Transverse colon (tissue), 4 donors: ENCODE measurements around the gene ADIRF. TPM values are rescaled to one million over a fixed set of nuclear protein-coding genes. Genes with fewer than 3 reads are reported as not detected.
"Not testable (repeated sequence)": the region's sequence is repeated elsewhere in the genome, so short reads cannot be mapped to it uniquely, and the experiment has no call there.

ENCODE experiments used
- DNase-seq: peaks from one replicate; pipeline ENCODE4 v3.0.0-alpha.2; 2019
- H3K27ac ChIP-seq, 4 donors: fragments of 200-600 bp; sonication (generic); 2 replicates each; pipeline ENCODE4 v1.5.1; 2016 to 2018; ENCODE audit warnings: inconsistent platforms in 4 of 4
- H3K27me3 ChIP-seq: fragments of 200-600 bp; sonication (generic); 2 replicates; pipeline ENCODE4 v1.5.1; 2017; ENCODE audit warnings: inconsistent platforms
- H3K36me3 ChIP-seq, 4 donors: fragments of 200-600 bp; sonication (generic); 2 replicates each; pipeline ENCODE4 v1.5.1; 2017 to 2019; ENCODE audit warnings: inconsistent platforms in 4 of 4
- H3K4me1 ChIP-seq, 4 donors: fragments of 200-600 bp; sonication (generic); 2 replicates each; pipeline ENCODE4 v1.5.1; 2017 to 2020; ENCODE audit warnings: inconsistent platforms in 4 of 4
- H3K4me3 ChIP-seq, 4 donors: fragments of 200-600 bp; sonication (generic); 1 replicate in 1 of 4; 2 replicates in 3 of 4; pipeline versions ENCODE4 v1.5.1 to v1.6.1; 2017 to 2019; ENCODE audit warnings: inconsistent platforms in 4 of 4
- H3K9me3 ChIP-seq, 2 donors: fragments of 200-600 bp; sonication (generic); 2 replicates each; pipeline ENCODE4 v1.5.1; 2017 to 2019; ENCODE audit warnings: inconsistent platforms in 2 of 2
- EP300 ChIP-seq: sonication (generic); formaldehyde crosslinking; IDR thresholded peaks from one replicate; pipeline ENCODE4 v1.6.1; 2017; ENCODE audit warnings: antibody characterized with exemption, low read depth
- POLR2A ChIP-seq: fragments of 450-650 bp; IDR thresholded peaks from one replicate; pipeline ENCODE4 v1.6.1; 2016; ENCODE audit warnings: antibody characterized with exemption, mild to moderate bottlenecking, moderate library complexity
- POLR2AphosphoS5 ChIP-seq, 3 donors: sonication (generic); formaldehyde crosslinking; IDR thresholded peaks; one replicate each; pipeline ENCODE4 v1.6.1; 2016; ENCODE audit warnings: antibody characterized with exemption in 3 of 3
- WGBS, 2 donors: methylation state at CpG; one replicate each; pipeline ENCODE4 v1.1.5; 2018; ENCODE audit warnings: low coverage in 1 of 2; 5-methylcytosine and 5-hydroxymethylcytosine counted together
- in situ Hi-C, 4 donors: fragments of 200-750 bp; cut with MboI; loops; one replicate each; pipeline versions ENCODE4 v1.15.0 to v1.15.1; 2017; ENCODE audit warnings: low sequenced_read_pairs in 3 of 4, low pct_ligation_motif_present in 1 of 4, low pct_unique_long_range_greater_than_20kb in 1 of 4
- intact Hi-C: fragments of 100-400 bp; cut with DNase I; formaldehyde crosslinking; loops from one replicate; pipeline ENCODE4 v1.15.1; 2023; ENCODE audit warnings: low total_unique reads
- total RNA-seq, 4 donors: library from RNA; depleted of rRNA; stranded (reverse); fragments of >200 nt; gene quantifications; one replicate each; pipeline ENCODE4 v1.1.0, GENCODE V29; 2016
- TF ChIP-seq, protein P1 (sequence below), 5 experiments: fragments of 200-600 bp in 3 of 5; fragments of 450-650 bp in 2 of 5; sonication (generic) in 3 of 5; IDR thresholded peaks; 1 replicate in 2 of 5; 2 replicates in 3 of 5; pipeline ENCODE4 v1.5.1; 2016 to 2017; ENCODE audit warnings: antibody characterized with exemption in 5 of 5, inconsistent platforms in 3 of 5, mild to moderate bottlenecking in 2 of 5, moderate library complexity in 1 of 5

The ADIRF gene
- total RNA-seq, 4 donors from 2014 or later: 35.0 to 194 (median 117) TPM

DNA sequence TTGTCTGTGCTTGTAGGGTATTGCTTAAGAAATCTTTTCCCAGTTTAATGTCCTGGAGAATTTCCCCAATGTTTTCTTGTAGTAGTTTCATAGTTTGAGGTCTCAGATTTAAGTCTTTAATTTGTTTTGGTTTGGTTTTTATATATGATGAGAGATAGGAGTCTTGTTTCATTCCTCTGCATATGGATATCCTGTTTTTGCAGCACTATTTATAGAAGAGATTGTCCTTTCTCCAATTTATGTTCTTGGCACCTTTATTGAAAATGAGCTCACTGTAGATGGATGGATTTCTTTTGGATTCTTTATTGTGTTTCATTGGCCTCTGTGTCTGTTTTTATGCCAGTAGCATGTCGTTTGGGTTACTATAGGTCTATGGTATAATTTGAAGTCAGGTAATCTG lies 20.2 kb downstream of the ADIRF start:
- TF ChIP-seq, protein P1, sequence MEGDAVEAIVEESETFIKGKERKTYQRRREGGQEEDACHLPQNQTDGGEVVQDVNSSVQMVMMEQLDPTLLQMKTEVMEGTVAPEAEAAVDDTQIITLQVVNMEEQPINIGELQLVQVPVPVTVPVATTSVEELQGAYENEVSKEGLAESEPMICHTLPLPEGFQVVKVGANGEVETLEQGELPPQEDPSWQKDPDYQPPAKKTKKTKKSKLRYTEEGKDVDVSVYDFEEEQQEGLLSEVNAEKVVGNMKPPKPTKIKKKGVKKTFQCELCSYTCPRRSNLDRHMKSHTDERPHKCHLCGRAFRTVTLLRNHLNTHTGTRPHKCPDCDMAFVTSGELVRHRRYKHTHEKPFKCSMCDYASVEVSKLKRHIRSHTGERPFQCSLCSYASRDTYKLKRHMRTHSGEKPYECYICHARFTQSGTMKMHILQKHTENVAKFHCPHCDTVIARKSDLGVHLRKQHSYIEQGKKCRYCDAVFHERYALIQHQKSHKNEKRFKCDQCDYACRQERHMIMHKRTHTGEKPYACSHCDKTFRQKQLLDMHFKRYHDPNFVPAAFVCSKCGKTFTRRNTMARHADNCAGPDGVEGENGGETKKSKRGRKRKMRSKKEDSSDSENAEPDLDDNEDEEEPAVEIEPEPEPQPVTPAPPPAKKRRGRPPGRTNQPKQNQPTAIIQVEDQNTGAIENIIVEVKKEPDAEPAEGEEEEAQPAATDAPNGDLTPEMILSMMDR (IDR thresholded peaks at IDR 0.05): no peak
- 41 to 43% methylated on average over 1 of the region's 1 CpG for WGBS, 2 donors
- in situ Hi-C loops (no loop called here), intact Hi-C loops (no loop called here)
- no peak for DNase-seq
- no peaks in the 10 kb centered on the region for H3K27me3 ChIP-seq
- no peaks in the 10 kb centered on the region for H3K9me3 ChIP-seq
- no peaks in the 10 kb centered on the region for H3K4me1 ChIP-seq
- no peak overlapping the region for H3K27ac ChIP-seq
- H3K36me3 ChIP-seq: no peaks in the 10 kb centered on the region
- no peak overlapping the region for H3K4me3 ChIP-seq

DNA sequence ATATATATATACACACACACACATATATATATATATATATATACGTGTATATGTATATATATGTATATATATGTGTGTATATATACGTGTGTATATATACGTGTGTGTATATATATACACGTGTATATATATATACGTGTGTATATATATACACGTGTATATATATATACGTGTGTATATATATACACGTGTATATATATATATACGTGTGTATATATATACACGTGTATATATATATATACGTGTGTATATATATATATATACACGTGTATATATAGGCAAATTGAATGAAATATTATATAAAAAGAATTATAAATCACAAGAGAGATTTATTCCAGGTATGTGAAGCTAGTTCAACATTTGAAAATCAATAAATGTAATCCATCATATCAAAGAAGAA lies 23.1 kb downstream of the ADIRF start:
- intact Hi-C loops: not testable (repeated sequence)
- 75 to 78% methylated on average over 12 of the region's 12 CpGs for WGBS, 2 donors

DNA sequence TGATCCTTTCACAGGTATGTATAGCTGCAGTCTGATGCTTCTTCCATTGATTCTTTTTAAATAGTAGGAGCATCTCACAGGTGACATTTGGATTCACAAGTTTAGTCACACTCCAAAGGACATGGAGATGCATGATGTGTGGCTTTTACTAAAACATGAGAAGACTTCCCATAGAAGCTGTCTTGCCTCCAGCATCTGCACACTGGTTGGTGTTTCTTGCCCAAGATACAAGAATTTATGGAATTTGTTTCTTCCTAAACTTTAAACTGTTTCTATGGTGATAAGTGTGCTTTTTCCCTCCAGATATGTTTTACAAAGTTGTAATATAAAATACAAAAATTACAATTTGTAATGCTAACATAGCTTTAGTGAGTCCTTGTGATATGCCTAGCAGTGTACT lies 24.2 kb downstream of the ADIRF start:
- in situ Hi-C loops: no loop called here

More for the DNA sequence above, 23.1 kb downstream of the ADIRF start:
- H3K4me3 ChIP-seq, H3K36me3 ChIP-seq, H3K9me3 ChIP-seq, H3K27ac ChIP-seq, DNase-seq, in situ Hi-C loops, H3K27me3 ChIP-seq, H3K4me1 ChIP-seq: not testable (repeated sequence)

DNA sequence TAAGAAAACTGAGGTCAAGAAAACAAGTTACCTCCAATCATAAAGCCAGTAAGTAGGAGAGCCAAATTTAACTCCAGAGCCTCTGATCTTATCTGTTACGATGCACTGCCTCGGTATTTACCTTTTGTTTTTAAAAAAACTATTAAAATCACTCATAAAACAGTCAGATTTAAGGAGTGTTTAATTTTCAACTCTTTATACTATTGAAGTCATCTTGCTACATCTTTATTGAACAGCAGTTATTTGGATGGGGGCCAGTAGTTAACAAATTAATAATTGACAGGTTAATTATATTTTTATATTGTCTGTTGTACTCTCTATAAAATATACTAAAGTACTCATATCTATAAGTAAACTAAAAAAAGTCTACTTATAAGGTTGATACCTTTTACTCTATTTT lies 24.6 kb downstream of the ADIRF start:
- no peaks in the 10 kb centered on the region for H3K27me3 ChIP-seq
- H3K36me3 ChIP-seq: no peaks in the 10 kb centered on the region
- intact Hi-C loops: no loop called here
- no peak overlapping the region for H3K27ac ChIP-seq
- H3K4me1 ChIP-seq: no peaks in the 10 kb centered on the region
- DNase-seq: no peak
- WGBS, 2 donors: 52 to 78% methylated on average over 2 of the region's 2 CpGs
- in situ Hi-C loops: no loop called here
- no peak for TF ChIP-seq POLR2AphosphoS5 (IDR thresholded peaks at IDR 0.05)
- no peak for TF ChIP-seq POLR2A
- no peak for TF ChIP-seq EP300
- TF ChIP-seq, protein P1 (IDR thresholded peaks at IDR 0.05): no peak
- H3K4me3 ChIP-seq: no peak overlapping the region
- H3K9me3 ChIP-seq: no peaks in the 10 kb centered on the region

More for the DNA sequence above, 24.2 kb downstream of the ADIRF start:
- H3K36me3 ChIP-seq: no peaks in the 10 kb centered on the region
- H3K4me3 ChIP-seq: no peak overlapping the region
- TF ChIP-seq EP300 (no peak), POLR2AphosphoS5 (IDR thresholded peaks at IDR 0.05) (no peak), POLR2A (no peak)
- TF ChIP-seq, protein P1 (IDR thresholded peaks at IDR 0.05): no peak
- no peak for DNase-seq
- H3K27ac ChIP-seq: no peak overlapping the region
- no peaks in the 10 kb centered on the region for H3K4me1 ChIP-seq
- intact Hi-C loops: no loop called here
- H3K27me3 ChIP-seq: no peaks in the 10 kb centered on the region
- H3K9me3 ChIP-seq: no peaks in the 10 kb centered on the region

DNA sequence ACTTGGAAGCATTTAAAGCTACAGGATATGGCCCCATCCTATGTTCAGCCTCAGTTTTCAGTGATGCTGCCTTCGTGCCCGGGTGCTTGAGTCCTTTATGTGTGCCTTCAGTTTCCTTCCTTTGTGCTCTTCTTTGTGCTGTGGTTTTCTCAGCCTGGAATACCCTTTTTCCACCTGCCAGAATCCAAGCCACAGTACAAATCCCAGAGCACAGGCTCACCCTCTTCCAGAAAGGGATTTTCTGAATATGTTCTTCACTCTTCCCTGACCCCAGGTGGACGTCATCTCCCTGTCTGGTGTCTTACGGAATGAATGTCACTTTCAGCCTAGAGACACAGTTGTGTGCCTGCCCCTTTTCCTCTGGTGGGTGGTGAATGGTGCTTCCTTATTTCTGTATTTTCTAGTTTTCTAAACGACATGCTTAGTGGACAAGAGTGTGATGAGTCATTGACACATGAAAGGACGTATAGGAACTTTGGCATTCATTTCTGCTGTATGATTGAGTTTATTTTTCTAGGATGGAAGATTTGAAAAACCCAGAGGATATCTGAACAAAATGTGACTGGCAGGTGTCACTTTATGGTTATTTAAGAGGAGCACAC lies 31.6 kb downstream of the ADIRF start:
- H3K27me3 ChIP-seq, intact Hi-C loops, H3K4me3 ChIP-seq, H3K9me3 ChIP-seq, H3K4me1 ChIP-seq, H3K27ac ChIP-seq, H3K36me3 ChIP-seq, in situ Hi-C loops, DNase-seq: not testable (repeated sequence)
- WGBS, 2 donors: 61 to 77% methylated on average over 4 to 6 of the region's 6 CpGs
